C1 segment of cervical spinal cord (tissue), 14 donors: ENCODE measurements around the gene ANAPC13.
A peak's percentile ranks its signal among the peaks of the same experiment; 100 is the strongest.

Experiments used
- DNase-seq, 14 donors: peaks; one replicate each; lab custom pipeline; 2025; lab: John Stamatoyannopoulos, UW

Gene ANAPC13, protein sequence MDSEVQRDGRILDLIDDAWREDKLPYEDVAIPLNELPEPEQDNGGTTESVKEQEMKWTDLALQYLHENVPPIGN

DNA sequence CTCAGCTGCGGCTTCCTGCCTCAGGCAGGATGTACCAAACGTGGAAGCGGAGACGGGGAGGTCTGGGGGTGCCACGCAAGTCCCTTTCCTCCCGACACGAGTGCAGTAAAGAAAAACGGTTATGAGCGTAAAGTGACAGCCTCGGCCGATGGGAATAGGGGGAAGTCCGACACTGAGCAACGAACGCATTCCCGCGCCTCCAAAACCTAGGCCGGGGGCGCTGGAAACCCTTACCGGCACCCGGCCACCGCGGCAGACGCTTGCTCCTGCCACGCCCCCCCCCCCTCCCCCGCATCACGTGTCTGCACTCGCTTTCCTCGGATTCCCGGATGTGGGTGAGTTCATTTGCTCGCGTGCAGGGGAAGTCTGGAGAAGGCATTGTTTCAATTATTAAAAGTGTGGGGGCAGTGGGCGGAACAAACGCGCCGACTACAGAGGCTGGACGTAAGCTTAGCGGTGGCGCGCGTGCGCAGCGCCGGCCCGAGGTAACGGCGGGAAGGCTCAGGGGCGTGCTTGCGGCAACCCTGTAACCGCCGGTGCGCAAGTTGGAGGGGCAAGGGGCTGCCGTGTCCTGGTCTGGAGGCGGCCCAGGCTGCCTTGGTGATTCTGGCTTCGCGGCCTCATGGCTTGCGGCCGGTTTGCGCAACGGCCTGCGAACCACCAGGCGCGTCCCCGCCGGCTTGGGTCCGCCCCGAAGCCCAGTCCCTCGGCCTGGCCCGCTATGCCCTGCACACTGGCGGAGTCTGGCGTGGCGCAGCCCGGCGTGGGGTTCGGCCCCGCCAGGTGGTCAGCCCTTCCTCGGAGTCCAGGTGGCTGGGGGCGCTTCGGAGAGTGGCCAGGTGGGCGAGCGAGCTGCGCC, at the start of gene ANAPC13, which contains the start of gene CEP63:
Gene ANAPC13 (minus strand): TSS at position 268 of the 859 bp plus-strand sequence. CDS start 3,081 bp downstream, outside the sequence.
Gene CEP63 (plus strand): TSS at position 340 of the 859 bp plus-strand sequence. CDS start 9,264 bp downstream, outside the sequence.
- peak; percentile 86 to 99 (median 98) for DNase-seq

GRCh38 chr3:134535186-134535970, 49.6 kb upstream of the ANAPC13 start:
- no peak for DNase-seq

GRCh38 chr3:134533493-134533892, 47.7 kb upstream of the ANAPC13 start:
- no peak for DNase-seq

DNA sequence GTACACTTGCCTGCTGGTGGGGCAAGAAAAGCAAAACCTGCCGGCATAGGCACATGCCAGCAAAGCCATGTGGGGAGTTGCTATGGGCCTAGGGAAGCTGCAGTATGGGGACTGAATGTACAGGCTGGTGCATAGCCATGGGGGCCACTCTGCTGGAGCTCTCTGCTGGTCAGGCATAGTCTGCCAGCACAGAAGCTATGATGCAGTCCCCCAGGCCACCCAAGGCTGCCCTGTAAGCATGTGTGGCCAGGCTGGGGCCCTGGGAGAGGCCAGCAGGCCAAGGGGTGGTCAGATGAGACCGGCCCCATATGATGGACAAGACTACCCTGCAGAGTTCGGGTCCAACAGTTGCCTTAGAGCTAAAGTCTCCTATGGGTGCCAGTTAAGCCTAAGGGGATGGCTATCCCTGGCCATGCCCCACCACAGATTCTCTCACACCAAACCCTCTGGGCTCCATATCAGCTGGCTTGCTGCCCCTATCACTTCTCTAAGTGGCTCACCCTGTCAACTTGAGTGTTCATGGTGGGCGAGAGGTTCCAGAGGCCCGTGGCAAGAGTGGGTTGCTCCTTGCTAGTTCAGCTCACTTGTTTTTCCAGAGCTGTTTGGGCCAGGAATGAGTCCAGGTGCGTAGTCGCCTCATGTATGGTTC, 41.9 kb upstream of the ANAPC13 start:
- DNase-seq: no peak

- no peak for DNase-seq
Measured at GRCh38 chr3:134527037-134527436, 41.3 kb upstream of the ANAPC13 start.

GRCh38 chr3:134526319-134526718, 40.5 kb upstream of the ANAPC13 start:
- DNase-seq: no peak

- DNase-seq: no peak
Measured at GRCh38 chr3:134525293-134525692, 39.5 kb upstream of the ANAPC13 start.

GRCh38 chr3:134522541-134522940, 36.8 kb upstream of the ANAPC13 start:
- no peak for DNase-seq

GRCh38 chr3:134517791-134518190, 32.0 kb upstream of the ANAPC13 start:
- no peak for DNase-seq

DNA sequence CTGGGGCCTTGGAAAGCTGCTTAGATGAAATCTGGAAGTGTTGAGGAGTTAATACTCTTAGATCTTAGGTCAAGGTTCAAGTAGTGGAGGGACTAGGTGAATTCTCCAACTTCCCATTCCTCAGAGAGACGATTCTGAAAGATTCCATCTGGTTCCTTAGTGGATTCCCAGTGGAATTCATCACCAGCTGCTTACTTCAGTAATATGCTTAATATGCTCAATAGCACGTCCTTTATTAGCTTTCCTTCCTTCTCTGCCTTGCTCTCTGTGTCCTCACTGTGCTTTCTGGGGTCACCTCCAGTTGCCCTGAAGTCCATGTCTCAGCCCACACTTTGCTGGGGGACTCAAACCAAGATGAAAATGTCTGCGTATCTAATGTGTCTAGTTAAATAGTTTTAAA, 31.1 kb upstream of the ANAPC13 start:
- DNase-seq: no peak

DNA sequence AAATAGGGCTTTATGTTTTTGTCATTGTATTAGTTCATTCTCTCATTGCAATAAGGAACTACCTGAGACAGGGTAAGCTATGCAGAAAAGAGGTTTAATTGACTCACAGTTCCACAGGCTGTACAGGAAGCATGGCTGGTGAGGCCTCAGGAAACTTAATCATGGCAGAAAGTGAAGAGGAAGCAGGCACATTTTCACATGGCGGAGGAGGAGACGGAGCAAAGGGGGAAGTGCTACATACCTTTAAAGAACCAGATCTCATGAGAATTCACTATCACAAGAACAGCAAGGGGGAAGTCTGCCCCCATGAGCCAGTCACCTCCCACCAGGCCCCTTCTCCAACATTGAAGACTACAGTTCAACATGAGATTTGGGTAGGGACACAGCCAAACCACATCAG, 25.7 kb upstream of the ANAPC13 start:
- no peak for DNase-seq

DNA sequence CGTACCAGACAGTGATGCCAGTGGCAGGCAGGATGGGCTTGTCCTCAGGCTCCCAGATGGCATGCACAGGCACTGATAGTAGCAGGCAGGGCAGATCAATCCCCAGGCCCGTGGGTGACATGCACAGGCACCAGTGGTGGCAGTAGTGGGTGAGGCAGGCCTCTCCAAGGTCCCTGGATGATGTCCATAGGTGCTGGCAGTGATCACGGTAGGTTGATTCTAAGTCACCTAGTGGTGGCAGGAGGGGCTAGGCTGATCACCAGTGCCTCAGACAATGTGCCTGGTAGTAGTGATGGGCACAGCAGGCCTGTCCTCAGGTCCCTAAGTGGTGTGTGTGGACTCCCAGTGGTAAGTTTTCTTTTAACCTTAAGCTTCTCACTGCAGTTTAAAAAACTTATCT, 19.7 kb upstream of the ANAPC13 start:
- DNase-seq: no peak

DNA sequence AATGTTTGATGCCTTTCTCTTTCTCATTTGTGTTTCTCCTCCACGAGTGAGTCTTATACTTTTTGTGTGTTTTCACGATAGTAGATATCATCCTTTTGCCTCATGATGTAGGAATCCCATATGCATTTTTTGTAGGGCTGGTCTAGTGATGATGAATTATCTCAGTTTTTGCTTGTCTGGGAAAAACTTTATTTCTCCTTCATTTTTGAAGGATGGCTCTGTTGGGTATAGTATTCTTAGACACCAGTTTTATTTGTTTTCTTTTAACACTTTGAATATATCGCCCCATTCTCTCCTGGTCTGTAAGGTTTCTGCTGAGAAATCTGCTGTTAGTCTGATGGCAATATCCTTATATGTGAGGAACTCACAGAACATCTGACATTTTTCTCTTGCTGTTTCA, 18.3 kb upstream of the ANAPC13 start:
- DNase-seq: no peak

- DNase-seq: no peak
Measured at GRCh38 chr3:134503266-134503665, 17.5 kb upstream of the ANAPC13 start.

GRCh38 chr3:134496471-134497071, 10.8 kb upstream of the ANAPC13 start:
- no peak for DNase-seq

DNA sequence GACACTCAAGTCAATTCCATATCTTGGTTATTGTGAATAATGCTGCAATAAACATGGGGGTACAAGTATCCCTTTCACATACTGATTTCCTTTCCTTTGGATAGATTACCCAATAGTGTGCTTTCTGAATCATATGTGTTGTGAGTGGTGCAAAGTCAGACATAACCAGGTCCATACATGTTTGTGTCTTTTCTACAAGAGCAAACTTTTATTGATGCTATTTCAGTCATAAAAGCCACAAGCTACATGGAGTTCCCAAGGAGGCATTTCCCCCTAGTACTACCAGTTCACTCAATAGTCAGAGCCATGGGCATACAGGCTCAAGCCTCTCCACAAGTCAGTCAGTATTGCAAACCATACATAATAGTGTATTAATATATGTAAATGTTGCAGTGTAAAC, 10.2 kb upstream of the ANAPC13 start:
- no peak for DNase-seq

DNA sequence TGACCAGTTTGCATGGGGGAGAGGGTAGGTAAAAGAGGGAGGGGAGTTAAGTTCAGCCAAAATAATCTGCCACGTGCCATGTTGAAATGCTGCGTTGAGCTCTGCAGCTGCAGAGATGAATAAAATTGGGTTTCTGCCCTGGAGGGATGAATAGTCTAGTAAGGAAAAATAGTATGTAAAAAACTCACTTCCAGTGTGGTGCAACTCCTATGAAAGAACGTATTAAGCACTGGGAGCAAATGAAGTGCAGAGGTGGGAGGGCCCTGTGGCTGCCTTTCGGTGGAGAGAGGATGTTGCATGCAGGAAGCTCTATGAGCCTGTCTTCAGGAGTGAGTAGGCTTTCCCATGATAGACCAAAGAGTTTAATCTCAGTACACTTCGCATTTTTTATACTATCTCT, 8.7 kb upstream of the ANAPC13 start:
- no peak for DNase-seq

- no peak for DNase-seq
Measured at GRCh38 chr3:134487406-134487805, 1.6 kb upstream of the ANAPC13 start.

GRCh38 chr3:134486577-134487041, 824 bp upstream of the ANAPC13 start:
- peak in 3 of 14 donors; percentile 48 to 70 (median 60) for DNase-seq

GRCh38 chr3:134485075-134485717, 589 bp downstream of the ANAPC13 start:
- DNase-seq: peak in 2 of 14 donors; percentile 33 to 61
